COR-L47 (cell line): Measurements from ENCODE around the gene EPHX1.

ENCODE experiments used
- DNase-seq: peaks from one replicate; lab custom pipeline; 2025; lab: John Stamatoyannopoulos, UW

EPHX1 gene

DNA sequence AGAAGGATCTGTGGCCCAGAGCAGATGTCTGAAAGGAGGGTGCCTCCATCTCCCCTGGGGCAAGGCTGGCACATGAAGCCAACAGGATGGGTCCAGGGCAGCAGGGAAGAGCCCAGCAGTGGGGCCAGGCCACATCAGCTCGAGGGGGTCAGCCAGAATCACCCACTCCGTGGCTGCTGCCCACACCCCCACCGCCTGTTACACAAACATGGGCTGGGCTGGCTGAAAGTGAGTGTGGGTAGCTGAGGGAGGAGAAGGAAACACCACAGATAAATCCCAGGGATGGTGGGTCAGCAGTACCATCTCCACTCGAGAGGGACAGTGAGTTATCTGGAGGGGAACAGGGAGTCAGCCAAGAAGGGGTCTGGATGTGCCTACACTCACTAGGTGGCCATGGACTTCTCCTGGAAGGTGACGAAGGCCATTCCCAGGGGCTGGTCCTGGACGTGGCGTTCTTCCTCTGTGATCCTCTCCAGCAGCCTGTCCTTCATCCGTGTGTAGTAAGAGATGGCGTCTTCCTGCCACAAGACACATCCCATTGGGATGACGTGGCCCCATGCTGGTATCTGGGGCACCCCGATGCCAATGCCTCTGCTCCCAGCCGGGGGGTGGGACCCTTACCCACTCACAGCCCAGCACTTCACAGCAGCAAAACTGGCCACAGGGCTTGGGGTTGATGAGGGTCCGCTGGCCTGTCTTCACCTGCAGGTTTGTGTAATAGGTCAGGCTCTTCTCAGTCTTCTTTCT is 52.1 kb downstream of the EPHX1 start:
- no peak for DNase-seq

DNA sequence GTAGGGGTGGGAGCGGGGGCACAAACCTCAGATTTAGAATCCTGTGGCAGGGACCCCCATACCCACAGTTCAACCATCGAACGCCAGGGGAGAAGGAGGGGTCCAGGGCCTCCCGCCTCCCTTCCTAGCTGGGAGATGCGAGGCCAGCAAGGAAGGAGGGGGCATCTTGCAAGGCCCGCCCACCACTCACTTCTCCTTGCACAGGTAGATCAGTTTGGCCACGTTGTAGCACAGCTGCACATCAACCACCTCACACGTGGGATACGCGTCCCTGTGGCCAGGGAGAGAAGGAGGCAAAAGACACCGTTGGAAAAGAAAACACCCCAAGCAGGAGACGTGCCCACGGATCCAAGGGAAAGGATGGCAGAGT is 52.6 kb downstream of the EPHX1 start:
- no peak for DNase-seq

DNA sequence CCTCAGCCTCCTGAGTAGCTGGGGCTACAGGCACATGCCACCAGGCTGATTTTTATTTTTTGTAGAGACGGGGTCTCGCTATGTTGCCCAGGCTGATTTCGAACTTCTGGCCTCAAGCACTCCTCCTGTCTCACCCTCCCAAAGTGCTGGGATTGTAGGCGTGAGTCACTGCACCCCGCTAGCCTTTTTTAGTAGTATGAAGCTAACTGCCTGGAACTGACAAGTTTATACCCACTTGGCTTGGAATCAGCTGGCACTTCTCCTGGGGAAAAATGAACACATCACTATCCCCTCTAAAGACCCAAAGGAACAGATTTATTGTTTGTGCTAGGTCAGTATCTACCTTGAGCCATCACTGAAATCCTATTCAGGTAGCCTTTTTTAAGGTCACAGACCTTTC is 53.2 kb downstream of the EPHX1 start:
- no peak for DNase-seq

- DNase-seq: no peak
These were observed 55.6 kb downstream of the EPHX1 start for GRCh38 chr1:225865514-225865913.

DNA sequence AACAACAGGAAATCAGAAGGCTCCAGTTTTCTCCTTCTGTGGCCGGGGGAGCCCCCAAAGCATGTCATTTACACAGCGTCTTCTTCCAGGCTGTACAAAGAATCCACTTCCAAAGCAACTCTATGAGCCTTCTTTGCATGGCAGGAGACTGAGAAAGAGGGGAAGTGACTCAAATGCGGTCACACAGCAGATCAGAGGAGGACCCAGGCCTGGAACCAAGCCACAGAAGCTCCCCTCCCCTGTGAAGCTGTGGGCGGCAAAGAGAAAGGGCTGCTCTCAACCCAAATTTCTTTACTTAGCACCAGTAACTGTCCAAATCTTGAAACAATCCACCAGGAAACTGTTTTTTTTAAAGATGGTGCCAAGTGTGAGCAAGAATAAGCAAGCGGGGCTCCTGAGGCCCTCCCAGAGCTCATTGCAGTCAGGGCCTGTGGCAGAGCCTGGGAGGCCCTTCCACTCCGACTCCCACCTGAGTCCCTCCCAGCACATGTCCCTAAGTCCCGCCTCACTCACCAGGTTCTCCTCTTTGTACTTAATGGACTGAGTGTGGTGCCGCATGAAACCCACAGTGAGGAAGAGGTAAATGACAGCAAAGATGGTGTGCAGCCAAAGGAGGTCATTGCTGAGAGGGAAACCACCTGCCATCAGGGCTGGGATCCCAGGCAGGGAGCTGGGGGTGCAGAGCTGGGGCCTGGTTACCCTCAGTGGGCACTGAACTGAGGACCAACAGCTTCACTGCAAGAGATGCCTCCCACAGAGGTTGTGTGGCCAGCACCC is 56.3 kb downstream of the EPHX1 start:
- DNase-seq: no peak

DNA sequence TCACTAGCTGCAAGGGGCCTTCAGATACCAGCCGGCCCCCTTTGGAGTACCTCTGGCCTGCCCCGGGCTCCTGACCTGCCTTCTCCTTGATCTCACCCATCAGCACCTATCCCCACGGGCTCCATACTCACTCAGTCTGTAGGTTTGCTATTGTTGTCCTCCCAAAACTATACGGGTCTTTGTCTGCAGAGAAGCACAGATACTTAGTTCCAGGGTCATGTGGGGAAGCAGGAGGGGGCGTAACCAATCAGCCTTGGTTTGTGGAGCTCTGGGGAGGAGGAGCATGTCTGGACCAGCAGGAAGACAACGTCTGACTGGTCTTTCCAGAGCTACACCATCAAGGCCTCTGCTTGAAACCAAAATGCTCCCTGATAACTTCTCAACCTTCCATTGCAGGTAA is 57.1 kb downstream of the EPHX1 start:
- DNase-seq: no peak

DNA sequence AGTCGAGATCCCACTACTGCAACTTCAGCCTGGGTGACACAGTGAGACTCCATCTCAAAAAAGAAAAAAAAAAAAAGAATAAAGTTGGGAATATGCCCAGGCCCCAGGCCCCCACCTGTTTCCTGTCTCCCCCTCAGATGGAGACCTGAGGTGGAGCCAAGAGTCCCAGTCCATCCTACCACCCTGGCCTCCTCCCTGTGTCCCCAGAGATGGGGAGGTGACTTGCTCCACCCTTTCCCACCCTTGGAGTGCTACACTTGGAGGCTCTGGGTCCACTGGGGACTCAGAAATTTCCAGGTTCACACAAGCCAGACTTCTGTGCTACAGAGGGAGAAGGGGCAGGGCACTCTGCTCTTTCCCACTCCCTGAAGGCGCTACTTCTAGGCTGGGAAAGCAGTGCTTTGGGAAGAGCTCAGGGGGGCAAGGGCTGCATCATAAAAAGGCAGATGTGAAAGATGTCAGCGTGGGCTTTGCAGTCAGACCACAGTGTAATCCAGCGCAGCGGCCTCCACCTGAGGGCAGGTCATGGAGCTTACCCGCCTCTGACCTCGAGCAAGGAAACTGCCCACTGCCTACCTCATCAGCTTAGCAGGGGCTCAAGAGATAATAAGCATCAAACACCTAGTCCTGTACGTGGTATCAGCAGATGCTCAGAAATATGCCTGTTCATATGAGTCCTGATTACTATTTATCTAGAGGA is 58.9 kb downstream of the EPHX1 start:
- no peak for DNase-seq

DNA sequence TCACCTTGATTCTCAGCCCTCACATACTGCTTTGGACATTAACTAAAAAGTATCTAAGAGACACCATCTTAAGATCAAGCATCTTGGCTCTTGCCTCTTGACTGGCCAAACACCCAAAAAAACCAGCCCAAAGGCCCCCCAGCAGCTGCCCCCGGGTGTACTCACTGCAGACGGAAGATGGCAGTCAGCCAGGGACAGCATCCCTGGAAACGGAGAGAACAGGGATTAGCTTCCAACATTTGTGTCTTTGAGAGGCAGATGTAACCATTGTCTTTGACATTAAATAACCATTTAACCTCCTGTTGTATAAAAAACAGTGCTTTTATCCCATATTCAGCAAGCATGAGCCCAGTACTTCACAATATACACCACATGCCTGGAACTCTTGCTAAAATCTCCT is 61.0 kb downstream of the EPHX1 start:
- DNase-seq: peak; percentile 55

DNA sequence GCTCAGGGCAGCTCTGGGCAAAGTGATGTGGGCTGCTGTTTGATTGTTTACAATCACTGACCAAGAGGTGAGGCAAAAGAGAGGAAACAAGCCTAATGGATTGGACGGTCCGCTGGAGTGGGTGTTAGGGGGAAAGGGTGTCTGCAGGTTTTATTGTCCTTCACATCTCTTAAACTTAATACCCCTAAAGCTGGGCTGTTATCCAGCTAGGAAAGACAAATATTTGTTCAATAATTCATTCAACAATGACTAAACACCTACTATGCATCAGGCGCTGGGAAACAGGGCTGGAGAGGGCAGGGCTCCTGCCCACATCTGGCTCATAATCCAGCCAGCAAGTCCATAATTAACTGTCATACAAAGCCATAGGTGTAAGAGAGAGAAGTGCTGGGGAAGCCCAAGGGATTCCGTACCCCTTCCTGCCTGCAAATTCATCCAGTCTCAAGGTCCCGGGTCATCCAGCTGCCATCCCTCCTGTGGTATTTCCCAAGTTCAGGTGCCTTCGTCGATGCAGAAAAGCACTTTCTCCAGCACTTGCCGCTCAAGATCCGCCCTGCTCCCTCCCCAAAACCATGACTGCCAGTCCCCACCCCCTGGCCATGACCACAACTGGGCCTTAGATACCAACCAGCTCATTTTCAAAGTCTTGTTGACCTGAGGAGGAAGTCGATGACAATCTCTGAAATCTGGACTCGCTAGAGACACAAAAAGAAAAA is 61.6 kb downstream of the EPHX1 start:
- DNase-seq: peak; percentile 85

GRCh38 chr1:225872075-225872430 is 62.1 kb downstream of the EPHX1 start:
- no peak for DNase-seq

GRCh38 chr1:225873281-225873850 is 63.4 kb downstream of the EPHX1 start:
- no peak for DNase-seq

DNA sequence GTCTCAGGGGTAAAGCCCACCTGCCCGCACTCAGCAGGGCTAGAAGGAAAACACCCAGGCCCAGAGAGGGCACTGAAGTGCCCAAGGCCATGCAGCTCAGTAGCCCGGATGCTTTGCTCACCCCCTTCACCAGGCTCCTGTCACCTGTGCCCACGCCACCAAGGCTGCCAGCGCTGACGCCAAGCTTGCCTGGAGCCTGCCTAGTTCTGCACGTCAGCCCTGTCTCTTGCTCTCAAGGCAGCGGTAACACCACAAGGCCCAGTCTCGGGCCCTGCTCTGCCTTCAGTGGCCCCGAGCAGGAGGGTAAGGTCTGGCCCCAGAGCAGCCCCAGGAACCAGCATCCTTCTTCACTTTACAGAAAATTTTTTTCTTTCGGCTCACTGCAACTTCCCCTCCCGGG is 64.5 kb downstream of the EPHX1 start:
- DNase-seq: no peak

GRCh38 chr1:225875044-225875815 is 65.3 kb downstream of the EPHX1 start:
- DNase-seq: no peak

DNA sequence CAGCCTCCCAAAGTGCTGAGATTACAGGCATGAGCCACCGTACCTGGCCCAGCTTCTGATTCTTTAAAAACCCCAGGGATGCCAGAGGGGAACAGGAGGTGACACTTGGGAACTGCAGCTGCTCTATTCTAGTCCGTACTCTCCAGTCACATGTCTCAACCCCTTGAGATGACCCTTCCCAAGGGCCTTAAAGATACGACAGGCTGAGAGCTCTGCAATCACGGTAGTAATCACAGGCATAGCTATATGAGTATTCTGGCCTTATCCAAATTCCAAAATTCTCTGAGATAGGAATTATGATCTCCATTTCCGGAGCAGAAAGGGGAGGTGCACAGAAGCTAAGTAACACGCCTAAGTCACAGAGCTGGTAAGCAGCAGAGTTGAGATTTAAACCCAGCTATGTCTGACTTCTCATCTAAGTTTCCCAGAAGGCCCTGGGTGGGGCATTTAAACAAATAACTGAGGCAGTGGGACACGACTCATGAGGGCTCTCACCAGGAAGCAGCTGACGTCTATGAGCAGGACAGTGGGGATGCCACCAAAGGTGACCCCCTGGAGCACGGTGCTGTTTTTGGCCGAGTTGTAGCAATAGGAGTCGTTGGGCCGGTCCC is 67.1 kb downstream of the EPHX1 start:
- DNase-seq: no peak

DNA sequence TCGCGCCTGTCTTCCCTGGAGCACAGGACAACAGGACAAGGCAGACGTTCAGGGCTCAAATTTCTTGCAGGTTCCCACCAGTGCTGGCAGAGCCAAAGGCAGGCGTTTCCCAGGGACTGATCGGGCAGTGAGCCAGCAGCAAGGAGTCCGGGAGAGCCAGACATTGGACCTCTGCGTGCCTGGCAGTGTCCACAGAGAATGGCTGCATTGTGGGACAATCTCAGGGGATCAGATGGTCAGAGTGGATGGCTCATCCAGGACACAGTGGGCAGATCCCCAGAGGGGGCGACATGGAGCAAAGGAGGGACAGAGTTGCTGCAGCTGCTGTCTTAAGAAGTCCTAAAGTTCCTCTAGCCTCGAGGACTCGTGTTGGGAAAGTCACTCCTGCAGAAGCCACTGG is 67.7 kb downstream of the EPHX1 start:
- no peak for DNase-seq

GRCh38 chr1:225878282-225878681 is 68.4 kb downstream of the EPHX1 start:
- no peak for DNase-seq

DNA sequence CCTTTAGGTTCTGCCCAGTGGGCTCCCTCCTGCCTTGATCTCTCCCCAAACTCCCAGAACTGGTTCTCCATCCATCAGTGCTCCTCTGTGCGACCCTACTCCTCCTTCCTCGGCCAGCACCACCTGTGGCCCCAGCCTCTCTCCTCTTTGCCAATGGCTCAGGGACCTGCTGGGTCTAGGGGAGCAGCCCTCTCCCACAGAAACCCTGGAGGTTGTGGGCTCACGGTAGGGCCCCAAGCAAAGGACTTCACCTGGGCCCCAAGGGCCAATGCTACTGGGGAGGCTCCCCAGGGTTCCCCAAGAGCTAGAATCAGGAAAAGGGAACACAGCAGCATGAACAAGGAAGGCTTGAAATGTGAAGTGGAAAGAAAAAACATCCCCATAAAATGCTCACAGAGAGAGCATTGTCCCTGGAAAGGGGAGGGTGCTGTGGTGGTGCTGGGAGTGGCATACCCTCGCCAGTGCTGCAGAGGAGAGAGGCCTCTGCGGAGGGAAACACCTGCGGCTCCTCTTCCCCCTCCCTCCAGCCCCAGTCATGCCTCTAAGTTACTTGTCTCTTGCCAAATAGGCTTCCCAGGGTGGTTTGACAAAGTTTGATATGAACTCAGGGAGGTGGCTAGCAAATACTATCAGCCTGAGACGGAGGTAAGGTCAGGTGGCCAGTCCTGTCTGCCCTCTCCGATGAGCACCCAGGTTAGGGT is 69.7 kb downstream of the EPHX1 start:
- no peak for DNase-seq

DNA sequence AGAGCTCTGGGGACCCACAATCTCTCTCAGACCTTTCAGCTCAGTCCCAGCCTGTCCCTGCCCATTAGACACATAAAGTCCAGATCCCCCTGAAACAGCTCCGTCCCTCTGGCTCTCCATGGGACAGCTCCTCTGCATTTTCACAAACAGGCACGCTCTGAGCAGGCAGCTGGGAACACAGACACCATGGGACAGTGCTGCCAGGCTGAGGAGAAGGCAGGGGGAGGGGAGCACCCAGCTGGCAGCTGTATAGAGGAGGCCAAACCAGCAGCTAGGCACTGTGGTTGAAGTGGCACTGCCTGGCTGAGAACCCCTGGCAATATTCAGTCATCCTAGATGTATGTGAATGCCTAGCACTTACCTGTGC is 70.3 kb downstream of the EPHX1 start:
- no peak for DNase-seq

DNA sequence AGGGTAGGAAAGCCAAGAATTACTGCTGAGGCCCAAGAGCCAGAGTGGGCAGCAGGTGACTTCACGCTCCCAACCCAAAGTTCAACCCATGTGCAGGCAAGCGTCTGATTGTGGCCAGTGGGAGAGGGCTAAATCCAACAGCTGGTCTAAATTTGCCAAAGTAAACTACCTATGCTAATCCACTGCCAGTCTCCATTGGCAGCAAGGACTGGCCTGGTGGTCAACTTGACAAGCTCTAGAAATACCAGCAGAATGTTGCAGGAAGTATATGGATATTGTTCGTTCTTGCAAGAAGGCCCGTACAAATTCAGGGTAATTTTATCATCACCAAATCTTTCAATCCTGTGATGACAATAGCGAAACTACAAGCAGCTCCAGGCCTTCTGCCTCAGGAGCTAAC is 70.7 kb downstream of the EPHX1 start:
- DNase-seq: no peak
